CD14-positive monocyte (primary cell): ENCODE measurements around the gene DGUOK. TPM values are rescaled to one million over a fixed set of nuclear protein-coding genes. Genes with fewer than 3 reads are reported as not detected.

ENCODE experiments used
- DNase-seq, 3 donors: peaks; one replicate each; pipeline ENCODE4 v3.0.0-alpha.2; 2011 to 2022
- H2AFZ ChIP-seq: 2 replicates; pipeline ENCODE4 v1.6.0; 2012; ENCODE audit warnings: mild to moderate bottlenecking, low read depth, low read length, inconsistent platforms; ENCODE audit not compliant: insufficient read depth, poor library complexity, severe bottlenecking
- H3K27ac ChIP-seq, 2 donors: 1 replicate in 1 of 2; 2 replicates in 1 of 2; pipeline ENCODE4 v1.5.1; 2012 to 2013; ENCODE audit warnings: low read length in 2 of 2, control low read depth in 1 of 2, inconsistent platforms in 1 of 2, low read depth in 1 of 2, mild to moderate bottlenecking in 1 of 2
- H3K27me3 ChIP-seq, 2 donors: one replicate each; pipeline versions ENCODE4 v1.6.0 to v1.6.1; 2011 to 2013; ENCODE audit warnings: low read length in 2 of 2; ENCODE audit not compliant: control insufficient read depth in 2 of 2, insufficient read depth in 2 of 2
- H3K36me3 ChIP-seq, 2 donors: replicated peaks in 1 of 2; 1 replicate in 1 of 2; 2 replicates in 1 of 2; pipeline versions ENCODE4 v1.5.1 to v1.6.1; 2012 to 2013; ENCODE audit warnings: low read length in 2 of 2, control low read depth in 1 of 2, inconsistent platforms in 1 of 2, mild to moderate bottlenecking in 1 of 2; ENCODE audit not compliant: insufficient read depth in 2 of 2, control insufficient read depth in 1 of 2
- H3K4me1 ChIP-seq, 2 donors: 1 replicate in 1 of 2; 2 replicates in 1 of 2; pipeline versions ENCODE4 v1.5.1 to v1.6.1; 2012 to 2013; ENCODE audit warnings: low read length in 2 of 2, control low read depth in 1 of 2, inconsistent platforms in 1 of 2, mild to moderate bottlenecking in 1 of 2, moderate library complexity in 1 of 2; ENCODE audit not compliant: insufficient read depth in 2 of 2, control insufficient read depth in 1 of 2
- H3K4me2 ChIP-seq: replicated peaks from 2 replicates; pipeline ENCODE3; 2012; ENCODE audit warnings: low read length, moderate library complexity, mild to moderate bottlenecking; ENCODE audit not compliant: poor library complexity, severe bottlenecking; ENCODE audit errors: extremely low read depth
- H3K4me3 ChIP-seq, 3 experiments: fragments of 200-600 bp in 1 of 3; sonication (generic) in 1 of 3; replicated peaks in 1 of 3; 1 replicate in 2 of 3; 2 replicates in 1 of 3; pipeline ENCODE4 v1.5.1; 2011 to 2013; ENCODE audit warnings: low read length in 3 of 3, mild to moderate bottlenecking in 3 of 3, control low read depth in 2 of 3, low read depth in 2 of 3, inconsistent platforms in 1 of 3, moderate library complexity in 1 of 3
- H3K79me2 ChIP-seq: 2 replicates; pipeline ENCODE4 v1.6.0; 2012; ENCODE audit warnings: mild to moderate bottlenecking, control low read depth, inconsistent platforms, low read length, moderate library complexity; ENCODE audit not compliant: insufficient read depth
- H3K9ac ChIP-seq: 2 replicates; pipeline ENCODE4 v1.6.0; 2017; ENCODE audit warnings: low read length, mild to moderate bottlenecking; ENCODE audit not compliant: insufficient read depth, poor library complexity, severe bottlenecking
- H3K9me3 ChIP-seq, 2 donors: replicated peaks in 1 of 2; 1 replicate in 1 of 2; 2 replicates in 1 of 2; pipeline versions ENCODE4 v1.5.1 to v1.6.1; 2012 to 2013; ENCODE audit warnings: low read length in 2 of 2, control low read depth in 1 of 2; ENCODE audit not compliant: control insufficient read depth in 1 of 2, insufficient read depth in 1 of 2
- H4K20me1 ChIP-seq: 2 replicates; pipeline ENCODE4 v1.6.0; 2012; ENCODE audit warnings: mild to moderate bottlenecking, low read length, control low read depth, moderate library complexity; ENCODE audit not compliant: insufficient read depth
- H3K27ac Mint-ChIP-seq, 7 donors: one replicate each; pipeline ENCODE4 v1.8.0; 2020; ENCODE audit warnings: mild to moderate bottlenecking in 7 of 7, mixed read lengths in 7 of 7, moderate library complexity in 6 of 7, inconsistent platforms in 2 of 7
- H3K27me3 Mint-ChIP-seq, 3 donors: one replicate each; pipeline ENCODE4 v1.8.0; 2021 to 2022; ENCODE audit warnings: low read depth in 3 of 3, mild to moderate bottlenecking in 3 of 3, mixed read lengths in 3 of 3, moderate library complexity in 3 of 3, inconsistent platforms in 1 of 3
- H3K36me3 Mint-ChIP-seq, 2 donors: one replicate each; pipeline ENCODE4 v1.8.0; 2020; ENCODE audit warnings: mixed read lengths in 2 of 2, inconsistent platforms in 1 of 2, mild to moderate bottlenecking in 1 of 2
- H3K4me1 Mint-ChIP-seq: one replicate; pipeline ENCODE4 v1.8.0; 2020; ENCODE audit warnings: mild to moderate bottlenecking, mixed read lengths
- H3K4me3 Mint-ChIP-seq, 2 donors: one replicate each; pipeline ENCODE4 v1.8.0; 2020; ENCODE audit warnings: mild to moderate bottlenecking in 2 of 2, mixed read lengths in 2 of 2, moderate library complexity in 1 of 2
- H3K9me3 Mint-ChIP-seq, 7 donors: one replicate each; pipeline ENCODE4 v1.8.0; 2020 to 2022; ENCODE audit warnings: mixed read lengths in 7 of 7, mild to moderate bottlenecking in 6 of 7, moderate library complexity in 6 of 7, inconsistent platforms in 2 of 7
- CTCF ChIP-seq: fragments of 200-600 bp; IDR thresholded peaks from one replicate; pipeline ENCODE4 v1.8.0; 2022; ENCODE audit warnings: antibody characterized with exemption, mild to moderate bottlenecking
- WGBS: methylation state at CpG from one replicate; pipeline ENCODE4 v1.1.5; 2013; ENCODE audit warnings: missing lambda C conversion rate; ENCODE audit not compliant: insufficient coverage; 5-methylcytosine and 5-hydroxymethylcytosine counted together
- intact Hi-C, 2 donors: fragments of 100-400 bp; cut with micrococcal nuclease; formaldehyde crosslinking; loops; one replicate each; pipeline versions ENCODE4 v1.15.0 to v1.15.1; 2023
- polyA plus RNA-seq, 3 donors: library from polyadenylated mRNA; depleted of rRNA in 1 of 3; unstranded in 2 of 3; stranded (reverse) in 1 of 3; fragments of 300-500 nt in 2 of 3; fragments of >200 nt in 1 of 3; fragmentation: Illumina TruSeq in 2 of 3; gene quantifications; 1 replicate in 2 of 3; 2 replicates in 1 of 3; pipeline ENCODE4 v1.2.3, GENCODE V29; 2012 to 2021

DGUOK gene
- polyA plus RNA-seq, 3 donors: 62.9 to 129 (median 123) TPM

DNA sequence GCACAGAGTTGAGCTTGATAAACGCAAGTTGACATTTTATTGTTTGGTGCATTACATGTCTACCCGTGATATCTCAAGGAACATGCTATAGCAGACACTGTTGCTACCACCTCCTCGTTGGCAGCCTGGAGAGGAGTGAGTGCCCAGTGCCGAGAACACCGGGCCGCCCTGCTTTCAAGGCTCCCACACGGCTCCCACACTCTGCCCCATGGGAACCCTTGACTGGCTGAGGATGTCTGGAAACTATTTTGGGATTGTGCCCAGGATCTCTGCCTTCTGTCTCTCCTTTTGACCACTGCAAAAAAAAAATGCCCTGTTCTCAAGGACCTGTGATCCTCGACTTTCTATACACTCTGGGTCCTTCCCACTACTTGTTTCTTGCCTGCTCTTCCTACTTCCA, 79.1 kb downstream of the DGUOK start:
- H3K27ac Mint-ChIP-seq: peak overlapping the region in 2 of 7 donors; percentile 56 to 78
- H4K20me1 ChIP-seq: peaks cover 99% of the 10 kb centered on the region
- WGBS: 98% methylated on average over 5 of the region's 8 CpGs

GRCh38 chr2:74006459-74006858, 79.8 kb downstream of the DGUOK start:
- H3K9me3 Mint-ChIP-seq: no peaks in the 10 kb centered on the region
- H3K27ac Mint-ChIP-seq: peak overlapping the region in 3 of 7 donors; percentile 25 to 38 (median 28)
- no peak overlapping the region for H2AFZ ChIP-seq
- peaks cover 41% of the 10 kb centered on the region for H3K4me1 Mint-ChIP-seq
- peaks cover 99% of the 10 kb centered on the region for H4K20me1 ChIP-seq
- DNase-seq: no peak
- H3K9me3 ChIP-seq: no peaks in the 10 kb centered on the region
- peaks cover 0 to 3% (median 0%) of the 10 kb centered on the region in 3 donors for H3K27me3 Mint-ChIP-seq
- H3K79me2 ChIP-seq: peaks cover 99% of the 10 kb centered on the region
- peaks cover 12 to 15% of the 10 kb centered on the region in 2 donors for H3K4me1 ChIP-seq
- H3K4me3 Mint-ChIP-seq: no peak overlapping the region
- H3K36me3 Mint-ChIP-seq: peaks cover 42 to 77% of the 10 kb centered on the region in 2 donors
- TF ChIP-seq CTCF: no peak
- H3K36me3 ChIP-seq: peaks cover 41 to 77% of the 10 kb centered on the region in 2 donors
- no peaks in the 10 kb centered on the region for H3K27me3 ChIP-seq
- H3K4me2 ChIP-seq: no peak overlapping the region
- H3K9ac ChIP-seq: no peak overlapping the region
- H3K4me3 ChIP-seq: no peak overlapping the region
- WGBS: no CpG with 5 or more reads among the region's 7 CpGs
- H3K27ac ChIP-seq: no peak overlapping the region
- intact Hi-C loops: loop anchor here in 1 of 2 donors (10.0 kb wide), 1 partner anchor 68 kb away; no protein-coding TSS in a partner anchor

More for the DNA sequence above, 79.1 kb downstream of the DGUOK start:
- no peak overlapping the region for H3K4me2 ChIP-seq
- no peak overlapping the region for H2AFZ ChIP-seq
- H3K4me1 Mint-ChIP-seq: peaks cover 48% of the 10 kb centered on the region
- peak overlapping the region in 1 of 2 donors; percentile 40 for H3K27ac ChIP-seq
- no peak for DNase-seq
- no peaks in the 10 kb centered on the region for H3K27me3 ChIP-seq
- no peak overlapping the region for H3K4me3 Mint-ChIP-seq
- H3K9me3 Mint-ChIP-seq: no peaks in the 10 kb centered on the region
- no peak overlapping the region for H3K9ac ChIP-seq
- H3K4me3 ChIP-seq: no peak overlapping the region
- peaks cover 99% of the 10 kb centered on the region for H3K79me2 ChIP-seq
- H3K36me3 Mint-ChIP-seq: peaks cover 42 to 72% of the 10 kb centered on the region in 2 donors
- no peaks in the 10 kb centered on the region for H3K9me3 ChIP-seq
- intact Hi-C loops: loop anchor here in 1 of 2 donors (10.0 kb wide), 1 partner anchor 69 kb away; no protein-coding TSS in a partner anchor
- TF ChIP-seq CTCF: no peak
- H3K36me3 ChIP-seq: peaks cover 41 to 70% of the 10 kb centered on the region in 2 donors
- peaks cover 0 to 3% (median 0%) of the 10 kb centered on the region in 3 donors for H3K27me3 Mint-ChIP-seq
- peaks cover 19 to 21% of the 10 kb centered on the region in 2 donors for H3K4me1 ChIP-seq
